LNCaP clone FGC (cell line): ENCODE data around the gene KCNK2.

Source experiments
- DNase-seq: peaks from one replicate; pipeline ENCODE4 v3.0.0-alpha.2; 2011; ENCODE audit warnings: low read depth
- H3K4me3 ChIP-seq: 2 replicates; pipeline ENCODE4 v1.5.1; 2011; ENCODE audit warnings: mild to moderate bottlenecking, low read depth, low read length, control low read depth
- TF ChIP-seq, protein P1 (sequence below): IDR thresholded peaks from 2 replicates; pipeline ENCODE4 v1.5.1; 2012; ENCODE audit warnings: mild to moderate bottlenecking; ENCODE audit not compliant: control insufficient read depth, insufficient read depth; ENCODE audit errors: extremely low read depth

KCNK2 gene

DNA sequence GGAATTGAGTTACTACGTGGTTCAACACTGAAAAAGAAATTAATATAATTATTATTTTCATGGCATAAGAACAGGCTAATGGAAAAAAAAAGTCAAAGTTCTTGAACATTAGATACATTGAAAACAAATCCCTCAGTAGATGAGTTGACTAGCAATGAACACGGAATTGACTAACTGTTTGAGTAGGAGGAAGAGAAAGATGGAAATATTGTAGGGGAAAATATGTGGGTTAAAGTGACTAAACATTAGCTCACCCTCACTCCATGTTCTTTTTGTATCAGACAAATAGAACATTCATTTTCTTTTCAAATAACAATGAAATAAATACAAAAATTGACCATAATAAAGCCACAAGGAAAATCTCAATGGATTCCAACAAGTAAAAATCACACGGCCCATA, 84.3 kb downstream of the KCNK2 start:
- no peak for DNase-seq
- H3K4me3 ChIP-seq, result no peak overlapping the region
- TF ChIP-seq, protein P1, sequence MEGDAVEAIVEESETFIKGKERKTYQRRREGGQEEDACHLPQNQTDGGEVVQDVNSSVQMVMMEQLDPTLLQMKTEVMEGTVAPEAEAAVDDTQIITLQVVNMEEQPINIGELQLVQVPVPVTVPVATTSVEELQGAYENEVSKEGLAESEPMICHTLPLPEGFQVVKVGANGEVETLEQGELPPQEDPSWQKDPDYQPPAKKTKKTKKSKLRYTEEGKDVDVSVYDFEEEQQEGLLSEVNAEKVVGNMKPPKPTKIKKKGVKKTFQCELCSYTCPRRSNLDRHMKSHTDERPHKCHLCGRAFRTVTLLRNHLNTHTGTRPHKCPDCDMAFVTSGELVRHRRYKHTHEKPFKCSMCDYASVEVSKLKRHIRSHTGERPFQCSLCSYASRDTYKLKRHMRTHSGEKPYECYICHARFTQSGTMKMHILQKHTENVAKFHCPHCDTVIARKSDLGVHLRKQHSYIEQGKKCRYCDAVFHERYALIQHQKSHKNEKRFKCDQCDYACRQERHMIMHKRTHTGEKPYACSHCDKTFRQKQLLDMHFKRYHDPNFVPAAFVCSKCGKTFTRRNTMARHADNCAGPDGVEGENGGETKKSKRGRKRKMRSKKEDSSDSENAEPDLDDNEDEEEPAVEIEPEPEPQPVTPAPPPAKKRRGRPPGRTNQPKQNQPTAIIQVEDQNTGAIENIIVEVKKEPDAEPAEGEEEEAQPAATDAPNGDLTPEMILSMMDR, result no peak

DNA sequence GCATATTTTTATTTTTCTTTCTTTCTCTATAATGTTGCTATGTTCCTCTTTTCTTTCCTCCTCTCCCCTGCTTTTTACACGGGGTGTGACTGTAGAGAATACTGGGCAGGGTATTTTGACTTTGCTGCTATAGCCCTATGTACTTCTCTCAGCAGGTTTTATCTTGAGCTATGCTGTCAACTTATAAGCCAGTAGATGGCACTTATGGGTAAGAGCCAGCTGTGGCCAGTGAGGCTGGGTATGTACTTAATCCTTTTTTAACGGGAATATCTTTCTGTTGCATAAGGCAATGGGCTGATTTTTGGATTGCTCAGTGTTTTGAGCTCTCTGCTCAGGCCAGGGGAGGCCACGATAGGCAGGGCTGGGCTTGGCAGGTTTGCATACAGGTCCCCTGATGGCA, 99.0 kb downstream of the KCNK2 start:
- no peak overlapping the region for H3K4me3 ChIP-seq
- peak; percentile 8 for DNase-seq
- TF ChIP-seq, protein P1, result peak; percentile 61

DNA sequence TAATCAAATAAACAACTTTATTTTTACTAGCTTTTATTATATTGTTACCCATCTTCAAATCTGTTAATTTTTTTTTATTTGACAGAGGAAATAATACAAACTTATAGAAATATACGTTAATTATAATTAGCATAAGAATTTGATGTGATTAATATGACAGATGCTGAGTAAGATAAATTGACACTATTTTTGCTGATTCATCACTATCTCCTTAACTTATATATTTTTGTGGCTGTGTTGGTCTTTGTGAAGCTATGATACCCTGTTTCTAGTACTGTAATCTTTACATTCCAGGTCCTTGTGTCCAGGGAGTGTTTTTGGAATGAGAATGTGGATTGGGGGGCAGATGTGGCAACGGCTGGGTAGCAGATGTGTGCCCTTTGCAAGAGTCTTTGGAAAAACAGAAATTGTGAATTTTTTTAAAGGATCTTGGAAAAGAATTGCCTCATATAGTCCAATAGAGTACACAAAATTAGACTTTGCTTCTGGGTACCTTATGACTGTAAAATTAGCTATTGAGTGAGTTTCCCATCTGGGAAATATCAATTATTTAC, 102.6 kb downstream of the KCNK2 start:
- DNase-seq, result no peak
- H3K4me3 ChIP-seq, result no peak overlapping the region
- TF ChIP-seq, protein P1, result no peak

DNA sequence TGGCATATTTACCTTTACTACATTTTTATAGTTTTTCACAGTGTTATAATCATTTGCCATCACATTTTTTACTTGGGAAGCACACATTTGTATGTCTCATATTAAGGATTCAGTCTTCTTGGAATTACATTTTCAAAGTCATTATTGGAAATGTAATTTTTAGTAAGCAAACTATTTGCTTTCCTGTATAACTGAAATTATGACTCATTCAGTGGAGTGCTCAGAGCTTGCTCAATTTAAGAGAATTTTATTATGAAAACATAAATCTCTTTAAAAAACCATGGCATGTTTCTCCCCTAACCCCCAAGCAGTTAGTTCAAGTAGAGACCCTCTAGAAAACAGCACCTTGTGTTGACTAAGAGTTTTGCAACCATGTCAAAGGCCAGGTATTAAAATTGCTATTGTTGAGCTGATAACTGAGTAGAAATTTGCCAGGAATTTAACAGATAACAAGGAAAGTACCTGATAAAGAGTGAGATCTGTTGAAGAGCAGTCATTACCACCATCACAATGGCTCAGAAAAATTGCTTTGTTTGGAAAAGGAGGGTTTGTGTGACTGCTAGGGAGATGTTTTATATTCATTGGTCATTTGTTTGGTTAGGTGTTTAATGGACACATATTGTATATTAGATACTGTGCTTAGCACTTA, 105.9 kb downstream of the KCNK2 start:
- H3K4me3 ChIP-seq, result no peak overlapping the region
- DNase-seq, result no peak
- TF ChIP-seq, protein P1, result no peak

DNA sequence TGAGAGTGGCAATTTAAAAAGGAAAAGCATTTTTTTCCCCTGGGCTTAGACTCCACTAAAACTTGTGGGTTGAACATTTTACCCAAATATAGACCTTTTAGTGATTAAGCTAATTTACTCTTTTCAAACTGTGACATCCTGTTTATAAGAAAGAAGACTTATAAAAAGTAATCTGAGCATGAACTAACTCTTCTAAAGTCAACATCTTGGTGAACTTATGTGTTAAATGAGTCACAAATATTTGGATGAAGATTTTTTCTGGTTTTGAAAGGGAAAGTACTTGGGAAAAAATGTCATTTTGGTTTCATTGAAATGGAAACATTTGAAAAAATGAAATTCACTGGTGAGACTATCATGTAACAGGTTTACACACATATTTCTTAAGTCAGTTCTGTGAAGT, 109.8 kb downstream of the KCNK2 start:
- no peak overlapping the region for H3K4me3 ChIP-seq
- DNase-seq, result no peak
- TF ChIP-seq, protein P1, result no peak

DNA sequence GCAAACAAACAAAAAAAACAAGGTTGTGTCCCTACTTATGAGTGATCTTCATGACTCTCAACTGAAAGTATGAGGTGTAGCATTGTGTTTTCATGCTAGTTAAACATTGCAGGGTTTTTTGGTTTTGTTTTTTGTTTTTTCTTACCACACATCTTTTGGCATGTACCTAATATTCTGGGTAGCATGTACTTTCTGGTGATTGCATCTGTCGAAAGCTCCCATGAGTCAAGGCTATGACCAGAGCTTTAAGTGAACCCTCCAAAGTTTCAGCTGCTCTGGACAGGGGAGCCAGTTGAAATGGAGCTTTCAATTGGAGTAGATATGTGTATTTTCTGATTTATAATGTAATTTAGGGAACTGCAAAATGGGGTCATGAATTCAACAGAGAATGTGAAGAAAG, 115.5 kb downstream of the KCNK2 start:
- DNase-seq, result no peak
- TF ChIP-seq, protein P1, result no peak
- no peak overlapping the region for H3K4me3 ChIP-seq

DNA sequence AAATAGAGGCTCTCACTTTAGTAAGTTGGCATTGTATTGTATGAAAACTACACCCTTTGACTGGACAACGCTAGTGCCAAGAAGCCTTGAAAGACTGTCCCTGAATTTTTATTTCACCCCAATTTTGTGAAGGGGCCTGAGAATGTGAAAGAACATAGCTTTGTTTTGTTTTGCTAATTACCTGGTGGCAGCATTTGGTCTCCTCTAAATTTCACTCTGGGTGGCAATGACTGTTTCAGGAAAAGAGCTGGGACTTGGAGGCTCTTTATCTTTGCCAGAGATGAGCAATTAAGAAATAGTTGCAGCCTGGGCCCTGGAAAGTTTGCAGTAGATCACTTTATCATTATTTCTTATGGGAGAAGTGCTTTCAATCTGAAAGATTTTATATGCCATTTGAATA, 117.6 kb downstream of the KCNK2 start:
- no peak overlapping the region for H3K4me3 ChIP-seq
- no peak for DNase-seq
- TF ChIP-seq, protein P1, result no peak
